Stimulated activated CD4-positive, alpha-beta T cell treated with anti-CD3 and anti-CD28 coated beads, TNF-alpha, amount 100 ng/mL, for 24 hours (primary cell): ENCODE data around the gene PGS1.

Experiments
- DNase-seq, 3 experiments: peaks; one replicate each; pipeline ENCODE4 v3.0.0-alpha.2; 2020; ENCODE audit warnings: low read depth in 3 of 3

Gene PGS1

DNA sequence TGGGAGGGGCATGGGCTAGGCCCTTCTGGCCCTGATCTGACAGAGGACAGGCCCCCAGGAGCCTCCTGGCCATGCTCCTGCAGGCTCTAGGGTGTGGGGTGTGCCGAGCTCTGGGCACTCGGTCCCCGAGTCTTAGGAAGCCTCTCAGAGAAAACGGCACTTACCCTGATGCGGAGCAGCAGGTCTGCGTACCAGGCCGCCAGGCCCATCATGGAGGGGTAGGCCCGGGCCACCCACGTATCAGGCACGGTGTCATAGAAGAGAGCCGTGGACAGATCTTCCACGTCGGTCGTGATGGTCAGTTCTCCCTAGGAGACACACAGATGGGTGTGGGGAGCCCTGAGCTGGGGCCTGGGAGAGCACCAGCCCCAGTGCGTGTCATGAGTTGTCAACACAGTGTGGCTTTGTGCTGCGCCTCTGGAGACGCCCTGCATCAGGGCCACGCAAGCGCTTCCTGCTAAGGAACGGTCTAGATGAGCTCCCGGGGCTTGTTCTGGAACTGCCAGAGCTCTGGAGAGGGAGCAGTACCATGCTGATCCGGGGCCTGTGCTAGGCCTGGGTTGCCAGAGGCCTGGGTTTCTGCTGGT, 47.9 kb downstream of the PGS1 start:
- no peak for DNase-seq

GRCh38 chr17:78427140-78427539, 48.7 kb downstream of the PGS1 start:
- no peak for DNase-seq

- DNase-seq = no peak
These were observed 49.7 kb downstream of the PGS1 start for GRCh38 chr17:78428025-78428575.

GRCh38 chr17:78428836-78429617, 50.6 kb downstream of the PGS1 start:
- no peak for DNase-seq

- DNase-seq = no peak
These were observed 51.2 kb downstream of the PGS1 start for GRCh38 chr17:78429618-78429995.

DNA sequence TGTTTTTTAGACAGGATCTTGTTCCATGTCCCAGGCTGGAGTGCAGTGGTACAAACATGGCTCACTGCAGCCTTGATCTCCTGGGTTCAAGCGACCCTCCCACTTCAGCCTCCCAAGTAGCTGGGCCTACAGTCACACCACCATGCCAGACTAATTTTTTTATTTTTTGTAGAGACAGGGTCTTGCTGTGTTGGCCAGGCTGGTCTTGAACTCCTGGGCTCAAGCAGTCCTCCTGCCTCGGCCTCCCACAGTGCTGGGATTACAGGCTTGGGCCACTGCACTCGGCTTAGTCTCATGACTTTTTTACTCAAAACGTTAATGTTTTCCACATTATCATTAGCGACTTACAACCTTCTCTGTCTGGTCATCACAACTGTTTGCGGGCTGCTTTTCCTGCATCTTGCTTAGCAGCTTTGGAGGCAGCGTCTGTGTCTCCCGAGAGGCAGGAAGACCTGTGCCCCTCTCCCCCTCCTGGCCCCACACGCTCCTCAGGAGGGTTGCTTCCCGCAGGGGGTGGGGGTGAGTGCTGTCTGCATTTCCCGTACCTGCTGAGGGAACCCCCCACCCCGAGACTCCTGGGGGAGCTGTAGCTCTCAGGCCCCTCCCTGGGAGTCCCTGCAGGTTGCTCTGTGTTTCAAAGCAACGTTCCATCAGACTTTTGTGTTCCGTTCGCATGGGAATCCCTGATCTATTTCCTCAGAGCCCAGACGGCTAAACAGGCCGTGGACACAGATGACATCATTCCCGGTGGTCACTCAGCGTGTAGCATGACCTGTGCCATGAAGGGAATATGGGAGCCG, 52.6 kb downstream of the PGS1 start:
- no peak for DNase-seq

DNA sequence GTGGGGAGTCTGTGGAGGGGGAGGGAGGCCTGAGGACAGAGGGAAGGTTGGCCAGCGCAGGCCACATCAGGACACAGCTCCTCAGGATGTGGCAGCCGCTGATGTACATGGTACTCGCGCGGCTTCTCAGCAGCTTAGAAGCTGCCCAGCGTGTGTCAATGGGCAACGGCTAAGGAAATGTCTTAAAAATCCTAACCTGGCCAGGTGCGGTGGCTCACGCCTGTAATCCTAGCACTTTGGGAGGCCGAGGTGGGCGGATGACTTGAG, 53.2 kb downstream of the PGS1 start:
- DNase-seq = no peak

GRCh38 chr17:78432226-78433012, 54.0 kb downstream of the PGS1 start:
- no peak for DNase-seq

DNA sequence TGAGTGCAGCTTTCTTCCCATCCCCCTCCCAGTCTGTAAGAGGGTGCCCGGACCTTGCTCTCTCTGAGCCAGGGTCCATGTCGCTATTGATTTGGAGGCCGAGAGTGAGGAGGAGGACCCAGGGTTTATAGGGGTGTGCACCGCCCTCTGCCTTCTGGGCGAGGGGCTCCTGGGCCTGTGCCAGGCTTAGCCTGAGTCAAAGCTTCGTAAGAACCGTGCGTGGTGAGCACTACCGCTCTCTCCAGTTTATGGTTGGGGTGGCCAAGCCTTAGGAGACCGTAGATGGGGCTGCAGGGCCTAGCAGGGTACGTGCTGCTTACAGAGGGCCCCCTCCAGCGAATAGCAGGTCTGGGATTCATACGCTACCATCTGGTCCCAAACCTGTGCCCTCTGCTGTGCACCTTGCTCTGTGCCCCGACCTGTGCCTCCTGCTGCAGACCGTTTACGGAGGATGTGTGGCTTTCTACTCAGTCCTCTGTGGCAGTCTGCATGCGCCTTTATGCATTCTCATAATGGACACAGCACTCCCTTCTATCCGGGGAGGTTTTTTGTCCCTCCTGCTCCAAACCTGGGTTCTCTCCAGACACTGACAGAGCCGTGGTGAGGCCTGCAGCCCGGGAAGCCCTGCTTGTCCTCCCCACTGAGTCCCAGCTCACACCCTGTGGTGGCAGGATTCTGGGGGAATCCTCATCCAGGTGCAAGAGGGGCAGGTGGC, 54.7 kb downstream of the PGS1 start:
- DNase-seq = no peak

DNA sequence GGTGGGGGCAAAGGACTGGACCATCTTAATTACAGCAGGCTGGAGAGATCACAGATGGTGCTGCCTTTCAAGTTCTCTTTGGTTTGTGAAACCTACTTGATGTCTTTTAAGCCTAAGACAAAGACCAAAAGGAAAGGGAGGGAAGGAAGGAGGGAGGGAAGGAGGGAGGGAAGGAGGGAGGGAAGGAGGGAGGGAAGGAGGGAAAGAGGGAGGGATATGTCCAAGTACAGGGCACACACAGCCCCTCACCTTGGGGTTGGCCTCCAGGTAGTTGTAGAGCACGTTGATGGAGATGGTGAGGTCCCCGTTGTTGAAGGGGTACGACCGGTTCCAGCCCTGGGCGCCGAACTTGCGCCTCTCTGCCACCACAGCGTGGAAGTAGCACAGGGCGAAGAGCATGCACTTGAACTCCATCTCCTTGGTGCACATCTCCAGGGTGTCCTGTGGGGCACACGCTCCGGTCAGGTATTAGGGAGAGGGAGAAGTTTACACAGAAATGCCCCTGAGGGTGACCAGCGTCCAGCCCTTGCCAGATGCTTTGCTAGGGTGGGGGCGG, 55.4 kb downstream of the PGS1 start:
- no peak for DNase-seq

DNA sequence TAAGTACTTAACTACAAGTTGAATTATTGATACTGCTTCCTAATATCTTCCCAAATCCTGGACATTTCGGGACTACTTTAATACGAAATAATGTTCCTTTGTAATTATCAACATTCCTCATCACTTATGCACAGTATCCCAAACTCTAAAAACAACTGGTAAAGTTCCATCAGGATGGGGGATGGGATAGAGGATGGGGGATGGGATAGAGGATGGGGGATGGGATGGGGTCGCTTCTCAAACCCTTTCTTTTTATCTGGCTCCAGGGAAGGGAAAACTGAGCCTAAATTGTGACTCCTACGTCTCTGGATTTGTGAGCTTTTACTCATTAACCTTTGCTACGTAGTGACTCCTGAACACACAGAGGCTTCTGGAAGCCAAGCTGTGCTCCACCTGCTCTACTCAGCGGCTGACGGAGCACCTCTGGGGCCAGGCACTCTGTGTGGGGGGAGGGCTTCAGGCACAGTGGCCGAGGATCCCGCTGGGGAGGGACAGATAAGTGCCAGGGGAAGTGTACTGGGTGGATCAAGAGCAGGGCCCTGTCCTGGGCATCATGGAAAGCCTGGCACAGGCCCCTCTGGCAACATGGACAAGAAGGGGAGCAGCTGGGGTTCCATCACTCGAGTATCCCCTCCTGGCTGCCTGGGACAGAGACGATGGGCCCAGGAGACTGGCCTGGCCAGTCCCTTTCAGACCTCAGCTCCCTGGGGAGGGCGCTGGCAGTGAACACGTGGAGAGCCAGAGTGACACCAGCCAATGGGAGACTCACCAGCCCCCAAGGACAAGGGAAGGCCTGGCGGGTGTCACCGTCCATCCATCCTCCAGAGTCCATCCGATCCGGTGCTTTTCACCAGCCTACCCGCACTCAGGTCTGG, 56.2 kb downstream of the PGS1 start:
- DNase-seq = no peak

GRCh38 chr17:78435330-78436005, 57.0 kb downstream of the PGS1 start:
- DNase-seq = no peak

DNA sequence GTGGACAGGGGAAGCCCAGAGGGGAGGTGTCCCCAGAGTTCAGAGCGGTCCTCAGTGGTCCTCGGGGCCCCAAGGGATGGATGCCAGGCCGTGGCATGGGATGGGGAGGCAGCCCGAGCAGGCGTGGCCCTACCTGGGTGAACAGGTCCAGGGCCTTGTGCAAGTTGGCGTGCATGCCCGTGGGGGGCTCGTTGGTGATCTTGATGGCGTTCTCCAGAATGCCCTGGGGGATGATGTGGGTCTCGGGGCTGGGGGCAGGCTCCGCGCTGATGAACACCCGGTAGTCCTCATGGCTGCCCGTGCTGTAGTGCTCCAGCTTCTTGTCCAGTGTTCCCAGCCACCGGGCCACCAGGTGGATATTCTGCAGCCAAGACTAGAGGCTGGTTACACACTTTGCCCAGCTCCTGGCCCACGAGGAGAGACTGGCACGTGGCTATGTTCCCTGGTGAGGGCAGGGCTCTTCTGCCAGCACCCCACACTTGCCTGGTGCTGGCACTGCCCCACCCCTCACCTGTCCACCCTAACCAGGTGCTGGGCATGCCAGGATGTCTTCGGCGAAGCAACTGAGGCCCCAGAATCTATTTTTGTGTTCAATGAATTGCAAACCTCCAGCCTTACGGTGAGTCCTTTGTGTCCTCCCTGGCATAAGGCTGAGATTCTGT, 59.2 kb downstream of the PGS1 start:
- no peak for DNase-seq

GRCh38 chr17:78438271-78438691, 59.8 kb downstream of the PGS1 start:
- no peak for DNase-seq

- no peak for DNase-seq
These were observed 60.4 kb downstream of the PGS1 start for GRCh38 chr17:78438694-78439325.

- DNase-seq = no peak
These were observed 63.0 kb downstream of the PGS1 start for GRCh38 chr17:78441271-78441971.

DNA sequence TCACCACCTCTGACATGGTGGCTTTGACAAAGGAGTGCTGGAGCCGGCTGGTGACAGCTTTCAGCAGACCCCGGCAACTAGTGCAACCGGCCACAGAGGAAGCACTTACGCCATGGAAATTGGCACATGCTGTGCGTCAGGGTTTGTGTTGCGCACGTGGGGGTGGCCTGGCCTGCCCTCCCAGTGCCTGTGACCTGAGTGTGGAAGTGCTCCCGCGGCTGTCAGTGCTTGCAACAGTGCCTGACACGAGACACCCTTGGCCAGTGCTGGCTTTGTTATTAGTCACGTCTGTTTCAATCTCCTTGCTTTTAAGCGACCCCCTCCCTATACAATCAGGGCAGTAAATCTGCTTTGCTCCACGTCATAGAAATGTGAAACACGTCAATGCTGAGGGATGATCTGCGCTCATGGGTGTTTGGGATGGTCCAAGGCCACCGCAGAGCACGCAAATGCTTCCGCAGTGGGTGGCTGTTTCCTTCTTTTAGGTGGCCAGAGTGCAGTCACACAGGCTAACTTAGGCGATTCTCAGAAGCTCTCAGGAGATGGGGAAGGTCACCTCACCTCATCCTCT, 64.3 kb downstream of the PGS1 start:
- no peak for DNase-seq
